Pulmonary artery endothelial cell (primary cell): ENCODE measurements around the gene SLC25A44. TPM values are rescaled to one million over a fixed set of nuclear protein-coding genes. Genes with fewer than 3 reads are reported as not detected.

Source experiments
- DNase-seq: peaks from one replicate; pipeline ENCODE4 v3.0.0-alpha.2; 2011; ENCODE audit warnings: low read depth, low spot score
- total RNA-seq: library from RNA; depleted of rRNA; stranded (reverse); fragments of >200 nt; gene quantifications from 2 replicates; pipeline ENCODE4 v1.2.3, GENCODE V29; 2014

SLC25A44 gene
- total RNA-seq, 1 donor from 2014 or later, result 12.8 TPM

DNA sequence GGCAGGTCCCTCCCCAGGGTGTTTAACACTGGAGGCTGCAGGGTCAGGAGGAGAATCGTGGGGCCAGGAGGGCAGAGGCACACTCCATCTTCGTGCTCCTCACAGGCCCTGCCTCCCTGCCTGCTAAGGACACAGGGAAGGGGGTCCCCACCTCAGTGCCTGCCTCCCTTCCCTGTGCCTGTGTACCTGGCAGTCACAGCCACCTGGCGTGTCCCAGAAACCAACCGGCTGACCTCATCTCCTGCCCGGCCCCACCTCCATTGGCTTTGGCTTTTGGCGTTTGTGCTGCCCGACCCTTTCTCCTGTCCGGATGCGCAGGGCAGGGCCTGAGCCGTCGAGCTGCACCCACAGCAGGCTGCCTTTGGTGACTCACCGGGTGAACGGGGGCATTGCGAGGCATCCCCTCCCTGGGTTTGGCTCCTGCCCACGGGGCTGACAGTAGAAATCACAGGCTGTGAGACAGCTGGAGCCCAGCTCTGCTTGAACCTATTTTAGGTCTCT lies 47.5 kb downstream of the SLC25A44 start:
- DNase-seq, result no peak

DNA sequence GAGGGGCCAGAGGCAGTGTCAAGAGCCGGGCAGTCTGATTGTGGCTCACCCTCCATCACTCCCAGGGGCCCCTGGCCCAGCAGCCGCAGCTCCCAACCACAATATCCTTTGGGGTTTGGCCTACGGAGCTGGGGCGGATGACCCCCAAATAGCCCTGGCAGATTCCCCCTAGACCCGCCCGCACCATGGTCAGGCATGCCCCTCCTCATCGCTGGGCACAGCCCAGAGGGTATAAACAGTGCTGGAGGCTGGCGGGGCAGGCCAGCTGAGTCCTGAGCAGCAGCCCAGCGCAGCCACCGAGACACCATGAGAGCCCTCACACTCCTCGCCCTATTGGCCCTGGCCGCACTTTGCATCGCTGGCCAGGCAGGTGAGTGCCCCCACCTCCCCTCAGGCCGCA lies 48.0 kb downstream of the SLC25A44 start, which contains the start of gene BGLAP:
TSS of gene BGLAP (plus strand) at position 259 of the 400 bp plus-strand sequence. CDS start at position 307, 48 bp downstream.
- no peak for DNase-seq

DNA sequence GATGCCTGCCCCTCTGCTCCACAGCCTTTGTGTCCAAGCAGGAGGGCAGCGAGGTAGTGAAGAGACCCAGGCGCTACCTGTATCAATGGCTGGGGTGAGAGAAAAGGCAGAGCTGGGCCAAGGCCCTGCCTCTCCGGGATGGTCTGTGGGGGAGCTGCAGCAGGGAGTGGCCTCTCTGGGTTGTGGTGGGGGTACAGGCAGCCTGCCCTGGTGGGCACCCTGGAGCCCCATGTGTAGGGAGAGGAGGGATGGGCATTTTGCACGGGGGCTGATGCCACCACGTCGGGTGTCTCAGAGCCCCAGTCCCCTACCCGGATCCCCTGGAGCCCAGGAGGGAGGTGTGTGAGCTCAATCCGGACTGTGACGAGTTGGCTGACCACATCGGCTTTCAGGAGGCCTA lies 48.8 kb downstream of the SLC25A44 start:
- DNase-seq, result no peak

DNA sequence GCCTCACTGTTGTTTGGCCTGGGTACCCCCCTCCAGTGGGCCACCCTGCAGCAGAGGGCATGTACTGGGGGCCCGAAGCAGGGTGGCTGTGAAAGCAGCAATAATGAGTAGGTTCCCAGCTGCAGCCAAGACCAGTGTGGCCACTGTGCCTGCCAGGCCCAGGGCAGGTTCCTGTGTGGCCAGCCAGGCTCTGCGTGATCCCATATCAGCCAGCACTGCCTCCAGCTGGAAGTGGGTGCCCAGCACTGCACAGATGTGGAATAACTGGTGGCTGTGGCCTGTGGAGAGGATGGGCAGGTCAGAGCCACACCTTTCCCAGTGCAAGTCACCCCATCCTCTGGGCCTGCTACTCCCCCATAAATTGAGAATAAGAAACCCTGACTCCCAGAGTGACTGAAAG lies 50.2 kb downstream of the SLC25A44 start:
- DNase-seq, result no peak

DNA sequence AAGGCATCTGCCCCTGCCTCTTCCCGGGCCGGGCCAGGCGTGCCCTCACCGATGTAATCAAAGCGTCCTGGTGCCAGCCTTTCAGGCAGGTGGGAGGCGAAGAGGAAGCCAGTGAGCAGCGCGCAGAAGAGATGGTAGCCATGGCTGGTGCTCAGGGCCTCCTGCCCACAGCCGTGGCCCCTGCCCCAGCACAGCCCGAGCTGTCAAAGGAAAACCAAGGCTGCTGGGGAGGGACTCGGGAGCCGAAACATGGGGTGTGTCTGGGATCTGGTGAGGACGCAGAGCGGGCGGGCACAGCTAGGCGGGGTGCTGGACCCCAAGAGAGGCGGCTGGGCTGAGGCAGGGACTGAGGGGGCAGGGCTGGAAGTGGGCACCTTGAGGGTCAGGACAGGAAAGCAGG lies 50.8 kb downstream of the SLC25A44 start:
- no peak for DNase-seq

DNA sequence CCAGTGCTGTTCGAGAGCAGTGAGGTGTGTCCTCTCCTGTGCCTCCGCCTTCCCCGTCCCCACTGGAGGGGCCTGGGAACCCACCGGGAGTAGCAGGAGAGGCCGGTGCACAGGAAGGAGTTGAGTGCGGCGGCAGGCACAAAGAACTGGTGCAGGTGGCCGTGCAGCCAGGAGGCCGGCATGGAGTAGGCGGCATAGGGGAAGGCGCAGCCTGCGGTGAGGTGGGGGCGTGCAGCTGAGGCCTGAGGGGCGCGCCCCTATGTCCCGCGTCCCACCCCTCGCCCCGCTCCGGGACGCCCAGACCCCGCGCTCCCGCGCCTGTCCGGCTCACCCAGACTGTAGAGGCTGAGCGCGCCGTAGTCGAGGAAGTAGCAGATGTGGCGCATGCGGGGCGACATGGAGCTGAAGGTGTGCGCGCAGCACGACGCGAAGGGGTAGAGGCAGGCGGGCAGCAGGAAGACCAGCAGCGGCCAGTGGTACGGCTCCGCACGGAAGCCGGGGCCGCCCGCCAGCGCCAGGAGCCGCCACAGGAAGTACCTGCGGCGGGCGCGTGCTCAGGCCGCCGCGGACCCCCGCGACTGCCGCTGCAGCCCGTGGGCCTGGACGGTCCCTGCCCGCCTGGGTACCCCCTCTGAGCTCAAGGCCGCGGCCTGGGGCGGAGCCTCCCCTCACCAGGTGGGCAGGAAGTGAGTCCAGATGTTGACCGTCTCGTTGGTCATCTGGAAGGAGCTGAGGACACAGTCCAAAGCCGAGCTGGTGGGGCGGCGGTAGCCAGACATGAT lies 51.7 kb downstream of the SLC25A44 start:
- no peak for DNase-seq

DNA sequence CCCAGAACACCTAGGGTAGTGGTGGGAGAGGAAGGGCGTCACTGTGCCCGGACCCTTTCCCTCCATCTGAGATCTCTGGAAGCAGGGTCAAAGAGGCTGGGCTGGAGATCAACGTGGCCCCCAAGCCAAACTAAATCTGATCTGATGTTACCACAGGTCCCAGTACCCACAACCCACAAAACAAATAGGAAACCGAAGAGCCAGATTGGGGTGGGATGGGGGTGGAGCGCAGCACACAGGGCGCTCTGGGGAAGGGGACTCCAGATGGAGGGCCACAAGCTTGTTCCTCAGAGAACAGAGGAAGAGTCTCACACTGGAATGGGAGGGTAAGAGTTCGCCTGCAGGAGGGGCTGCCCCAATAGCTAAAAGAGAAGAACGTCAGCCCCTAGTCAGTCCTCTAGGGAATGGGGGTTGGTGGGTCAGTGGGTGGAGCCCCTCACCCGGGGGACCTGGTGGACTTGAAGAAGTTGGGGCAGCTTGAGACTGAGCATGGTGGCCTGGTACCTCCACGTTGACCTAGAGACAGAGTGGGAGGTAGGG lies 52.4 kb downstream of the SLC25A44 start:
- no peak for DNase-seq

DNA sequence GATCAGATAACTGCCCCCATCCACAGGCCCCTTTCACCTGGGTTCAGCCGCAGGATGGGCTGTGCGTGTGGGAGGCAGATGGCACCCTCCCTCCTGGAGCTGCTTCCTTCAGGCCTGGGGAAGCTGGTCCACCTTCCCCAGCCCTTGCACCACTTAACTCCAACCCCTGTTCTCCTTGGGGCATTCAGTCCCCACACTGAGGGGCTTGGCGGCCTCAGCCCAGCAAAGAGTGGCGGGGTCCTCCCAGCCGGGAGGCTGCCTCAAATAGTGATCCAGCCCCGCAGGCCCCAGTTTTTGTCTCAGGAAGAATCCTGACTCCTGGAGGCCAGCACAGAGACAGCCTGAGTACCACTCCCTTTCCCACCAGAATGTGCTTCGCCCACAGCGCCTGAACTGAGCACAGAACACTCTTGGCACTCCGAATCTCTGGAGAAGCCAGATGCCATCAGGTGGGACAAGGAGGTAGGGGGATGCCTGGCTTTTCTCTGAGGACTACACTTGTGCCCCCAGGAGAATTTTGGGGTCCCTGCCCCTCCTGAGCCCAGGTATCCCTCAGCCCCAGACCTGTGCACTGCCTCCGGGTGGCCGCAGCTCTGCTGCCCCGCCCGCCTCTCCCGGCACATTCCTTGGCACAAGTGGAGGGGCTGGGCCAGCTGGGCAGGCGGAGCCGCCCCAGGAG lies 53.0 kb downstream of the SLC25A44 start:
- no peak for DNase-seq

DNA sequence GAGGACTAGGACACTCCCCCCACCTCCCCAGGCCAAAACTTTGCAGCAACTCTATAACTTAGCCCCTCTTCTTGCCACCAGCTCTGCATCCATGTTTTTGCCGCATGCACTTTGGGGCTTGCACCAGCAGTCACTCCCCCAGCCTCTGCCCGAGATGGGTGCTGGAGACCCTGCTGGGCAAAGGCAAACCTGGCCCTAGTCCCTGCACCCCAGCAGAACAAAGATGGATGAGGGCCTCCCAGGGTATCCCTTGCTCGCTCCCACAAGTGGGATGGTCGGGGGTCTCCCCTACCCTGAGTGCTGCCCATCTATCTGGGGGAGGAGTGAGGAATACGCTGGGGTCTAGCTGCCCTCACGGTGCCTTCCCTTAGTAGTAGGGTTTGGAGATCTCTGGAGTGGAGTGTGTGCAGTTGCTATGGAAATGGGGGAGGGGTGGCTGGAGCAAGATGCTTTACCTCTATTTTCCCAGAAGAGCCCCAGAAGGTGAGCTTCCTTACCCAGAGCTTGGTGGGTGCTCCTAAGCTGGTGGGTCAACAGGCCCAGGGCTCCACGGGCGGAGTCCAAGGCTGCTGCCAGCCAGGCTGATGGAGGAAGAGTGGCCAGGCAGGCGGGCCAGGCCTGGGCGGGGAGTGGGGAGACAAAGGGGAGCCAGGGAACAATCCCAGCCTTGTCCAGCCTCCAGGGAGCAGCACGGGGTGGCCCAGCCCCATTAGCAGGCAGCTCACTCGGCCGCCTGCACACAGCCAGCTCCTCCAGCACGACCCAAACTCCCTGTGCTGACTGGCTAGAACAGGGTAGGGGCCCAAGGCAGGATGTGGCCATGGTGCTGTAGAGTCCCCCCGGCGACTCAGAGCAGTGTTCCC lies 53.8 kb downstream of the SLC25A44 start, which contains the start of gene PAQR6:
TSS of gene PAQR6 (minus strand) at position 597 of the 863 bp plus-strand sequence. CDS start 1,325 bp downstream, outside the sequence.
- no peak for DNase-seq

DNA sequence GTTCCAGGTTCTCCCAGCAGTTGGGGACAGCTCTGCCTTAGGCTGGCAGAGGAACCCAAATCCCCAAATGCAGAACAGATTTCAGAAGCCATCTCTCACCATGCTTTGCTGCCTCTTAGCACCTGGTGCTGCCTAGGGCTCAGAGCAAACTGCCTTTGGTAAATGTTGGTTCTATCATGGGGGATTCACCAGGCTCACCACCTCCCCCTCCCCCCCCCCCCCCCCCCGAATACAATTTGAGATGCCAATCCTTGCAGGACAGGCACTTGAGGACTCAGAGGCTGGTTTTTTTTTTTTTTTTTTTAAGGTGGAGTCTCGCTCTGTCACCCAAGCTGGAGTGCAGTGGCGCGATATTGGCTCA lies 54.4 kb downstream of the SLC25A44 start:
- DNase-seq, result no peak

DNA sequence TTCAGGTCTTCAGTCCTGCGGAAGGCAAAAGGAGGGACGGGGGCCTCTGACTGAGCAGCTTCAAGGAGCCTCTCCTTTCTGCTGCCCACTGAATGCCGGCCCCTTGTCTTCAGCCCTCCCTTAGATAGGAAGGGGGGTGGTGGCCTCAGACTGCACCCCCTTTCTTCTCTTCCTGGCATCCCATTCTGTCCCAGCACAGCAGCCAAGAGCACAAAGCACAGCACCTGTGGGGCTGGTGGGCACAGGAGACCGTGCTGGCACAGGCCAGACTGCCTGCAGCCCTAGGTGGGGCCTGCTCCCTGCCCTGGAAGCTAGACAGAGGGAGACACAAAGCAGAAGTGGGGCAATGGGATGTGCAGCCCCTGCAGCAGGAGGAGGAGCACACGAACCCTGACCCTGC lies 55.7 kb downstream of the SLC25A44 start:
- no peak for DNase-seq

DNA sequence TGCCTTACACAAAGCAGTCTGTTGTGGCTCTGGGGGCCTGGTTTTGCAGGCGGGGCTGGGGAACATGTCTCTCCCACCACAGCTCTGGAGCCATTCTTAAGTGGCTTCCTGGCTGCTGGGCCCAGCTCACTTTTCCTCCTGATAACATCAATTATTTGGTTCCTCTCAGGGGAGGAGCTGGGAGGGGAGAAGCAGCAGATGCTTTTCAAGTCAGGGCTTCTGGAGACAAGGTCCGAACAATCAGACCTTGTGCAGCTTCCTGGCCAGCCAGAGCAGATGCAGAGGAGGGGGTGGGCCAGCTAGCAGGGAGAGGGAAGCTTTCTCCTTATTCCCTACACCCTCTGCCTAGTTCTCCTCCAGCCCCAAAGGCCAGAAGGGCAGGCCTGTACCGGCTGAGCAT lies 57.6 kb downstream of the SLC25A44 start:
- no peak for DNase-seq

DNA sequence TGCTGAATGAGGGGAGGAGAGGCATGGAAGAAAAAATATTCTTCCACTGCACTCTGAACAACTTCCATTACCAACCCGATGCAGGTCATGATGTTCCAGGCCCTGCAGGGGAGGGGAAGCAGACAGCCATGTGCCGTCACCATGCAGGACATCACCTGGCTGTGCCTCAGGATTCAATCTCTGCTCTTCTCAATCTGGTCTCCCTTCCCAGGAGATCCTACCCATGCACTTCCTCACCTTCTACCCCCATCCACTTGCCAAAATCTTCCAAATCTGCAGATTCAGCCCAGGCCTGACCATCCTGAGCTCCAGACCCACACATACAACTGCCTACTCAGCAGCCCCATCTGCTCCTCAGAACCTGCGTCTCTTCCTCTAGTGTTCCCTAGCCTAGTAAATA lies 59.7 kb downstream of the SLC25A44 start:
- DNase-seq, result no peak

DNA sequence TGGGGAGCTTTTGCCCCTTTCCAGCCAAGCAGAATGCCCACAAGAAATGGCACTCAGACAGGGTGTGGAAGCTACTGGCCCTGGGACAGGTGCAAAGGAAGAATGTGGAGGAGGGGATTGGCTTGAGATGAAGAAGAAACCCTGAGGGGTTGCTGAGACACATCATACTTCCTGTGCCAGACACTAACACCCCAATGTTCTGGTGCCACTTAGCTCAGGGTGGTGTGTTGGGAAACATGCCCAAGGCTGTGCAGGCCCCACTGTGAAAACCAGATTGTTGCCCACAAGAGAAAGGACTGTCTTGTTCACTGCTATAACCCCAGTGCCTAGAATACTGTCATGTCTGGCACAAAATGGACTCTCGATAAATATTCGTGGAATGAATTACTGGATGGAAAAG lies 63.8 kb downstream of the SLC25A44 start:
- no peak for DNase-seq

DNA sequence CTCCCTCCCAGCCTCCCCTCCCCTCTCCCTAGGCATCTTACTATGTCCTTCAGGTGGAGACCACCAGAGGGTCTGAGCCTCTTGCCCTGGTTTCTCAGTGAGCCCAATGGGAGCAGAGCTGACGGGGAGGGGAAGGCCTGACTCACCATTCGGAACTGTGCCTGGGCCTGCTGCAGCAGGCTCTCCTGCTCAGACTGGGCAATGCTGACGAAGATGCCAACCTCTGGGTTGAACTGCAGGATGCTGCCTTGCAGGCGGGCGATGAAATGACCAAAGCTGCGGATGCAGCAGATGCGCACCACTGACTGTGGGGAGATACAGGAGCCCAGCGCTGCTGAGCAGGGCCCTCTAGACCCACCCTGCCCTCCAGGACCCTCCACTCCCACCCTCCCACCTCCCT lies 65.0 kb downstream of the SLC25A44 start:
- no peak for DNase-seq

DNA sequence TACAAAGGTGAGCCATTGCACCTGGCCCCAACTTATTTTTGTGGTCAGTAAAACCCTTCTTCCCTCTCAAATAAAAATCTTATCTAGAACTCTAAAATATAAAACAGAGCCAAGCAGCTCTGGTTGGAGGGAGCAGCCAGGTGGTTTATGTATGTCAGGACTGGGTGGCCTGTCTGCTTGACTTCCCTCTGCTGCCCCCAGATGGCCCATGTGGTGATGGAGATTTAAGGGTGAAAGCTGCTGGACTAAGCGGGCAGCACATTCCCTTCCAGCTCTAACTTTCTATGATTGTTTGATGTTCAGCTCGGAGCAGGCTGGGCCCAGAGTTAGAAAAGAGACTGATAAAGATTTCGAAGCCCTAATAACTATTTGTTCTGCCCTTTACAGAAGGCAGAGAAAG lies 65.9 kb downstream of the SLC25A44 start:
- no peak for DNase-seq

DNA sequence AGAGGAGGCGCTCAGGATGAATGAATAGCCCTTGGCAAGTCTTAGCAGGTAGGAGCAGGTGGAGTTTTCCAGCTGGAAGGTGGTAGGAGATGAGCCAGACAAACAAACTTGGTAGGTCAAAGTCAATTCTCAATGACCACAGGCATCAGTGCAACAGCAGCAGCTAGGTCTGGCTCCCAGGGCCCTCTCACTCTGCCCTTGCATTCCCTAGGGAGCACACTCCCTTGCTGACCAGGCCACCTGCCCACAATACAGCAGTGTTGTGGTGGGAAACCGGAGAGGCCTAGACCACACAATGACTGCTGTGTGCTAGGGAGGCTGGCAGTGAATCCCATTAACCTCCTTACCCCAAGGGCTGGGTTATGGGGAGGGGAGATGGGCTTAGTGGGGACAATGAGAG lies 67.0 kb downstream of the SLC25A44 start:
- no peak for DNase-seq
